ENCODE measurements around the gene RNF182. TPM values are rescaled to one million over a fixed set of nuclear protein-coding genes. Genes with fewer than 3 reads are reported as not detected.

Gene RNF182
- total and polyA plus RNA-seq, 9 of the 15 experiments (the other 6 are each of a cell fraction or from before 2014, with no cell fraction given): 12.8 to 22.8 (median 17.5) TPM

DNA sequence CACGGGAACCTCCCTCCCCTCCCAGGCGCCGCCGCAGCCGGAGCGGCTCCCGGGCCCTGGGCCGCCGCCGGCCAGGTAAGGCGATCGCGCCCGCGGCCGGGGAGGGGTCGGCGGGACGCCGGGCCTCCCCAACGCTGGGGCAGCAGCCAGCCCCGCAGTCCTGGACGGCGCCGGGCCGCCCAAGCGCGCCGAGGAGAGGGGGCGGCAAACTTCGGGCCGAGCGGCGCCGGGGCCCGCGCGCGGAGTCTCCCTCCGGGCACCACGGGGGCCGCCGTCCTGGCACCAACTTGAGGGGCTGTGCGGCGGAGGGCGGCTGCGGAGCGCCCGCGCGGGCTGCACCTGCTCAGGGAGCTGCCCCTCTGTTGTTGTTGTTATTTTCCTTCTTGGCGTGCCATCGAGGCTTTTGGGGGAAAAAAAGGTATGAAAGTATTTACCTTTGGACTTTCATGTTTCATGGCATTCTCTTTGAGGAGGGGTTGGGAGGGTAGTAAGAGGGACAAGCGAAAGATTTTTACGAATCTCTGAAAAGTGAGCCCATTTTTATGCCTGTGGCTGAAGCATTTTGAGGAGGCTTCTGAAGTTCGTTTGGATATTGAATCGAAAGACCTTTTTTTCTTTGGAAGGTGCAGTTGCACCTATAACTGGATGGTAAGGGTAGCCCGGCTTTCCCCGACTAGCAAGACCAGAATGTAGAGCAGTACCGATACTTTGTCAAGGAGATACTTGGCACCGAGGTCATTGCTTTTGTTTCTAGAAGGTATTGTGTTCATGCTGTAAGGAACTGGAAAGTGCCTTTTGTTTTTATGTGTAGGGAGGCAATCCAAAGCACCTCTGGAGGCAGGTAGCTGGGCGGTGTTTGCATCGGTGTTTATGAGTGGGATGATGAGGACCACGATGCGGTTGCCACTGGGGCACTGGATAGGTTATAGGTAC, at the start of gene RNF182 (continued):
- peak; percentile 89; the same call in 1 of the 2 replicates for TF ChIP-seq ZBTB7A (IDR thresholded peaks at IDR 0.05; ENCODE audit: borderline replicate concordance, control insufficient read depth, low read depth, low read length)
- TF ChIP-seq POLR2G (IDR thresholded peaks at IDR 0.05; ENCODE audit: low read depth, low read length): peak; percentile 81
- TF ChIP-seq FOXM1 (IDR thresholded peaks at IDR 0.05; ENCODE audit: low read depth): no peak
- TF ChIP-seq FOXM1 (CRISPR knock-in tag; IDR thresholded peaks at IDR 0.05; ENCODE audit: low read depth): 0 out of 2 replicates have a peak, but pooled peaks have one; percentile 68
- no peak; the same call in 1 of the 2 replicates for TF ChIP-seq NFIC (IDR thresholded peaks at IDR 0.05)
- 0 out of 4 replicates have a peak, but pooled peaks of 1 of the 2 experiments have one; percentile 42 for TF ChIP-seq HDAC1 (IDR thresholded peaks at IDR 0.05)
- peak; percentile 40; the same call in 1 of the 2 replicates for TF ChIP-seq NCOA6 (IDR thresholded peaks at IDR 0.05)
- TF ChIP-seq, protein P1, sequence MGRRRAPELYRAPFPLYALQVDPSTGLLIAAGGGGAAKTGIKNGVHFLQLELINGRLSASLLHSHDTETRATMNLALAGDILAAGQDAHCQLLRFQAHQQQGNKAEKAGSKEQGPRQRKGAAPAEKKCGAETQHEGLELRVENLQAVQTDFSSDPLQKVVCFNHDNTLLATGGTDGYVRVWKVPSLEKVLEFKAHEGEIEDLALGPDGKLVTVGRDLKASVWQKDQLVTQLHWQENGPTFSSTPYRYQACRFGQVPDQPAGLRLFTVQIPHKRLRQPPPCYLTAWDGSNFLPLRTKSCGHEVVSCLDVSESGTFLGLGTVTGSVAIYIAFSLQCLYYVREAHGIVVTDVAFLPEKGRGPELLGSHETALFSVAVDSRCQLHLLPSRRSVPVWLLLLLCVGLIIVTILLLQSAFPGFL (CRISPR knock-in tag; IDR thresholded peaks at IDR 0.05): 0 out of 2 replicates have a peak, but pooled peaks have one; percentile 13
- TF ChIP-seq CCAR2 (IDR thresholded peaks at IDR 0.05; ENCODE audit: low read depth, low read length): no peak
